Neural progenitor cell (in vitro differentiated cells): ENCODE results near the gene FAM83F. TPM values are rescaled to one million over a fixed set of nuclear protein-coding genes. Genes with fewer than 3 reads are reported as not detected.

ENCODE experiments used
- DNase-seq: peaks from one replicate; pipeline ENCODE4 v3.0.0-alpha.2; 2016; ENCODE audit warnings: low spot score
- H2AFZ ChIP-seq: fragments of 200-600 bp; sonication (generic); replicated peaks from 2 replicates; pipeline ENCODE4 v1.6.1; 2016; ENCODE audit warnings: antibody characterized with exemption
- H3F3A ChIP-seq: fragments of 200-600 bp; sonication (generic); 2 replicates; pipeline ENCODE4 v1.6.1; 2016; ENCODE audit warnings: antibody characterized with exemption, low read depth
- H3K27ac ChIP-seq: fragments of 200-600 bp; sonication (generic); 2 replicates; pipeline ENCODE4 v1.5.1; 2016; ENCODE audit warnings: mild to moderate bottlenecking
- H3K27me3 ChIP-seq: fragments of 200-600 bp; sonication (generic); 2 replicates; pipeline ENCODE4 v1.6.1; 2016; ENCODE audit warnings: mild to moderate bottlenecking, moderate library complexity
- H3K36me3 ChIP-seq: fragments of 200-600 bp; sonication (generic); 2 replicates; pipeline ENCODE4 v1.5.1; 2016
- H3K4me1 ChIP-seq: fragments of 200-600 bp; sonication (generic); 2 replicates; pipeline ENCODE4 v1.6.1; 2016; ENCODE audit warnings: mixed run types
- H3K4me2 ChIP-seq: fragments of 200-600 bp; sonication (generic); 2 replicates; pipeline ENCODE4 v1.6.1; 2016
- H3K4me3 ChIP-seq: fragments of 200-600 bp; sonication (generic); 2 replicates; pipeline ENCODE4 v1.5.1; 2016
- H3K79me2 ChIP-seq: fragments of 200-600 bp; sonication (generic); 2 replicates; pipeline ENCODE4 v1.6.1; 2016; ENCODE audit warnings: low read depth
- H3K9ac ChIP-seq: fragments of 200-600 bp; sonication (generic); 2 replicates; pipeline ENCODE4 v1.6.1; 2016
- H3K9me3 ChIP-seq: fragments of 200-600 bp; sonication (generic); 2 replicates; pipeline ENCODE4 v1.5.1; 2016; ENCODE audit warnings: low read depth
- H4K20me1 ChIP-seq: fragments of 200-600 bp; sonication (generic); 2 replicates; pipeline ENCODE4 v1.6.1; 2016; ENCODE audit warnings: low read depth
- H3K27ac Mint-ChIP-seq: 3 replicates; pipeline ENCODE4 v1.8.0; 2021; ENCODE audit warnings: mixed read lengths
- H3K27me3 Mint-ChIP-seq: 2 replicates; pipeline ENCODE4 v1.8.0; 2022; ENCODE audit warnings: low read depth, mild to moderate bottlenecking, inconsistent platforms, moderate library complexity, mixed read lengths; ENCODE audit not compliant: insufficient read depth
- H3K36me3 Mint-ChIP-seq: 3 replicates; pipeline ENCODE4 v1.8.0; 2021; ENCODE audit warnings: mixed read lengths
- H3K4me1 Mint-ChIP-seq: 3 replicates; pipeline ENCODE4 v1.8.0; 2021; ENCODE audit warnings: mixed read lengths
- H3K4me3 Mint-ChIP-seq: 3 replicates; pipeline ENCODE4 v1.8.0; 2021; ENCODE audit warnings: mild to moderate bottlenecking, moderate library complexity, mixed read lengths
- H3K9me3 Mint-ChIP-seq: 3 replicates; pipeline ENCODE4 v1.8.0; 2020; ENCODE audit warnings: mixed read lengths
- CTCF ChIP-seq: fragments of 200-600 bp; sonication (generic); IDR thresholded peaks from 2 replicates; pipeline ENCODE4 v1.5.1; 2017; ENCODE audit warnings: antibody characterized with exemption, mild to moderate bottlenecking
- EZH2 ChIP-seq: fragments of 200-600 bp; sonication (generic); IDR thresholded peaks from 2 replicates; pipeline ENCODE4 v1.6.1; 2017; ENCODE audit warnings: antibody characterized with exemption, mild to moderate bottlenecking, moderate library complexity
- EZH2phosphoT487 ChIP-seq: fragments of 200-600 bp; sonication (generic); IDR thresholded peaks from 2 replicates; pipeline ENCODE4 v1.6.1; 2017; ENCODE audit warnings: antibody characterized with exemption
- total RNA-seq: library from RNA; depleted of rRNA; stranded (reverse); fragments of >200 nt; gene quantifications from 2 replicates; pipeline ENCODE4 v1.2.3, GENCODE V29; 2015; ENCODE audit warnings: low replicate concordance

Gene FAM83F
- total RNA-seq, 1 donor from 2014 or later, result 0.09 TPM

GRCh38 chr22:40022536-40023240 is 27.9 kb downstream of the FAM83F start:
- H3K4me1 Mint-ChIP-seq, result peaks cover 20% of the 10 kb centered on the region
- Histone ChIP-seq H4K20me1 (no peaks in the 10 kb centered on the region), H3K36me3 (no peaks in the 10 kb centered on the region), H3K27ac (no peak overlapping the region), H3K79me2 (no peaks in the 10 kb centered on the region), H2AFZ (no peak overlapping the region), H3K9me3 (no peaks in the 10 kb centered on the region), H3K4me2 (no peak overlapping the region), H3K27me3 (no peaks in the 10 kb centered on the region), H3K4me3 (no peak overlapping the region), H3F3A (no peaks in the 10 kb centered on the region), H3K9ac (no peak overlapping the region), H3K4me1 (peaks cover 4% of the 10 kb centered on the region)
- no peaks in the 10 kb centered on the region for H3K36me3 Mint-ChIP-seq
- no peaks in the 10 kb centered on the region for H3K9me3 Mint-ChIP-seq
- peaks cover 6% of the 10 kb centered on the region for H3K27me3 Mint-ChIP-seq
- H3K27ac Mint-ChIP-seq, result peak overlapping the region; percentile 57
- no peak for DNase-seq
- TF ChIP-seq EZH2phosphoT487 (no peak), CTCF (no peak), EZH2 (no peak)
- H3K4me3 Mint-ChIP-seq, result no peak overlapping the region

- no peaks in the 10 kb centered on the region for H3K9me3 Mint-ChIP-seq
- Histone ChIP-seq H3K27me3 (no peaks in the 10 kb centered on the region), H3K4me2 (no peak overlapping the region), H2AFZ (no peak overlapping the region), H3F3A (no peaks in the 10 kb centered on the region), H3K79me2 (no peaks in the 10 kb centered on the region), H3K9me3 (no peaks in the 10 kb centered on the region), H4K20me1 (no peaks in the 10 kb centered on the region), H3K9ac (no peak overlapping the region), H3K36me3 (no peaks in the 10 kb centered on the region), H3K4me3 (no peak overlapping the region), H3K27ac (no peak overlapping the region), H3K4me1 (peaks cover 4% of the 10 kb centered on the region)
- H3K27ac Mint-ChIP-seq, result peak overlapping the region; percentile 60
- peaks cover 6% of the 10 kb centered on the region for H3K27me3 Mint-ChIP-seq
- peaks cover 20% of the 10 kb centered on the region for H3K4me1 Mint-ChIP-seq
- peak; percentile 63 for DNase-seq
- H3K36me3 Mint-ChIP-seq, result no peaks in the 10 kb centered on the region
- TF ChIP-seq EZH2phosphoT487 (no peak), EZH2 (no peak), CTCF (no peak)
- H3K4me3 Mint-ChIP-seq, result peak overlapping the region; percentile 33
These were observed 28.6 kb downstream of the FAM83F start for GRCh38 chr22:40023341-40023841.

- H3K27me3 Mint-ChIP-seq, result peaks cover 6% of the 10 kb centered on the region
- H3K9me3 Mint-ChIP-seq, result no peaks in the 10 kb centered on the region
- TF ChIP-seq EZH2 (no peak), CTCF (peak; percentile 91), EZH2phosphoT487 (no peak)
- Histone ChIP-seq H3K9me3 (no peaks in the 10 kb centered on the region), H3K4me1 (peaks cover 4% of the 10 kb centered on the region), H3K79me2 (no peaks in the 10 kb centered on the region), H4K20me1 (no peaks in the 10 kb centered on the region), H3K36me3 (no peaks in the 10 kb centered on the region), H3K27me3 (no peaks in the 10 kb centered on the region), H3K4me3 (no peak overlapping the region), H3K4me2 (no peak overlapping the region), H3K9ac (no peak overlapping the region), H3F3A (no peaks in the 10 kb centered on the region), H3K27ac (no peak overlapping the region), H2AFZ (no peak overlapping the region)
- peak overlapping the region; percentile 52 for H3K4me3 Mint-ChIP-seq
- H3K4me1 Mint-ChIP-seq, result peaks cover 20% of the 10 kb centered on the region
- peak; percentile 93 for DNase-seq
- no peaks in the 10 kb centered on the region for H3K36me3 Mint-ChIP-seq
- peak overlapping the region; percentile 69 for H3K27ac Mint-ChIP-seq
These were observed 29.7 kb downstream of the FAM83F start for GRCh38 chr22:40024201-40025061.
